Measurements from ENCODE around the gene ANKRD6. TPM values are rescaled to one million over a fixed set of nuclear protein-coding genes. Genes with fewer than 3 reads are reported as not detected.

ANKRD6 gene
- total and polyA plus RNA-seq, 11 donors = 3.5 to 14.1 (median 10.2) TPM

GRCh38 chr6:89402776-89403175, 30.2 kb upstream of the ANKRD6 start:
- Histone ChIP-seq H3K27me3 (no peaks in the 10 kb centered on the region), H3K4me3 (no peak overlapping the region), H3K9me3 (no peaks in the 10 kb centered on the region), H3K36me3 (no peaks in the 10 kb centered on the region), H3K27ac (no peak overlapping the region), H3K4me1 (peaks cover 0 to 40% (median 10%) of the 10 kb centered on the region in 12 donors)
- TF ChIP-seq POLR2A (IDR thresholded peaks at IDR 0.05) (no peak), CTCF (IDR thresholded peaks at IDR 0.05) (no peak)
- DNase-seq = no peak
- ATAC-seq = no peak
- 88 to 93% (median 90%) methylated on average over 5 to 6 of the region's 6 CpGs for WGBS, 4 donors
- intact Hi-C loops (cut with DNase I) = no loop called here

GRCh38 chr6:89404512-89404911, 28.4 kb upstream of the ANKRD6 start:
- H3K36me3 ChIP-seq = no peaks in the 10 kb centered on the region
- DNase-seq (no peak), ATAC-seq (no peak)
- intact Hi-C loops (cut with DNase I) = no loop called here
- H3K27me3 ChIP-seq = no peaks in the 10 kb centered on the region
- WGBS, 4 donors = 57 to 70% (median 68%) methylated on average over 3 of the region's 3 CpGs
- H3K4me1 ChIP-seq = peaks cover 0 to 47% (median 17%) of the 10 kb centered on the region in 12 donors
- no peak overlapping the region for H3K27ac ChIP-seq
- H3K9me3 ChIP-seq = no peaks in the 10 kb centered on the region
- TF ChIP-seq CTCF (IDR thresholded peaks at IDR 0.05) (no peak), POLR2A (IDR thresholded peaks at IDR 0.05) (no peak)
- no peak overlapping the region for H3K4me3 ChIP-seq

GRCh38 chr6:89406141-89406540, 26.8 kb upstream of the ANKRD6 start:
- TF ChIP-seq CTCF (IDR thresholded peaks at IDR 0.05) (no peak), POLR2A (IDR thresholded peaks at IDR 0.05) (no peak)
- Histone ChIP-seq H3K27ac (peak overlapping the region in 1 of 12 donors; percentile 13), H3K4me3 (no peak overlapping the region), H3K27me3 (no peaks in the 10 kb centered on the region), H3K4me1 (peaks cover 0 to 52% (median 13%) of the 10 kb centered on the region in 12 donors), H3K36me3 (no peaks in the 10 kb centered on the region), H3K9me3 (no peaks in the 10 kb centered on the region)
- WGBS, 4 donors = 38 to 45% (median 43%) methylated on average over 10 of the region's 10 CpGs
- DNase-seq (no peak), ATAC-seq (peak in 1 of 4 donors; percentile 4)
- intact Hi-C loops (cut with DNase I) = no loop called here

- Histone ChIP-seq H3K4me3 (peak overlapping the region in 7 of 12 donors; percentile 82 to 96 (median 88)), H3K27ac (peak overlapping the region in 11 of 12 donors; percentile 9 to 94 (median 91)), H3K9me3 (no peaks in the 10 kb centered on the region), H3K4me1 (peaks cover 0 to 56% (median 17%) of the 10 kb centered on the region in 12 donors), H3K36me3 (no peaks in the 10 kb centered on the region), H3K27me3 (no peaks in the 10 kb centered on the region)
- 44 to 58% (median 50%) methylated on average over 7 of the region's 7 CpGs for WGBS, 4 donors
- DNase-seq (peak in 3 of 5 donors; percentile 29 to 37 (median 29)), ATAC-seq (peak in 3 of 4 donors; percentile 33 to 49 (median 38))
- intact Hi-C loops (cut with DNase I) = loop anchor here in 5 of 10 donors (5.0 kb wide), 3 partner anchors 32 to 327 kb away; partner anchors contain the start of gene PNRC1 (in 1 of the 5)
- TF ChIP-seq POLR2A (IDR thresholded peaks at IDR 0.05) = no peak
- TF ChIP-seq CTCF (IDR thresholded peaks at IDR 0.05) = no peak
These were observed 23.4 kb upstream of the ANKRD6 start for GRCh38 chr6:89409461-89410035.

Measured in heart left ventricle (tissue), 16 donors.